Keratinocyte (primary cell): ENCODE results near the gene ELF3. TPM values are rescaled to one million over a fixed set of nuclear protein-coding genes. Genes with fewer than 3 reads are reported as not detected.

Experiments
- DNase-seq: peaks from one replicate; pipeline ENCODE4 v3.0.0-alpha.2; 2011; ENCODE audit warnings: low read depth, missing footprints, low spot score
- FAIRE-seq: peaks from 2 replicates; lab custom pipeline; 2011; peaks lifted over from hg19 to GRCh38; lab: Jason Lieb, UNC
- H2AFZ ChIP-seq: 2 replicates; pipeline ENCODE4 v1.6.0; 2012; ENCODE audit warnings: low read length, control low read depth, inconsistent platforms; ENCODE audit not compliant: control insufficient read depth
- H3K27ac ChIP-seq: 2 replicates; pipeline ENCODE4 v1.5.1; 2011; ENCODE audit warnings: low read length; ENCODE audit not compliant: control insufficient read depth, insufficient read depth
- H3K27me3 ChIP-seq: 3 replicates; pipeline ENCODE4 v1.6.0; 2011; ENCODE audit warnings: low read length; ENCODE audit not compliant: control insufficient read depth, insufficient read depth; ENCODE audit errors: extremely low read depth
- H3K36me3 ChIP-seq, 2 experiments: 2 replicates in 1 of 2; 3 replicates in 1 of 2; pipeline ENCODE4 v1.5.1; 2011; ENCODE audit warnings: low read length in 2 of 2, mild to moderate bottlenecking in 1 of 2; ENCODE audit not compliant: control insufficient read depth in 2 of 2, insufficient read depth in 2 of 2; ENCODE audit errors: extremely low read depth in 1 of 2
- H3K4me1 ChIP-seq: 3 replicates; pipeline ENCODE4 v1.5.1; 2011; ENCODE audit warnings: low read length; ENCODE audit not compliant: control insufficient read depth, insufficient read depth; ENCODE audit errors: extremely low read depth
- H3K4me2 ChIP-seq: 3 replicates; pipeline ENCODE4 v1.6.0; 2011; ENCODE audit warnings: low read depth, low read length; ENCODE audit not compliant: control insufficient read depth, insufficient read depth; ENCODE audit errors: extremely low read depth
- H3K4me3 ChIP-seq, 3 experiments: fragments of 200-600 bp in 1 of 3; sonication (generic) in 1 of 3; 2 replicates in 2 of 3; 3 replicates in 1 of 3; pipeline ENCODE4 v1.5.1; 2011 to 2016; ENCODE audit warnings: low read length in 3 of 3, mild to moderate bottlenecking in 3 of 3, control low read depth in 2 of 3, inconsistent platforms in 1 of 3, low read depth in 1 of 3, mixed read lengths in 1 of 3, mixed run types in 1 of 3, moderate library complexity in 1 of 3; ENCODE audit not compliant: control insufficient read depth in 2 of 3, insufficient read depth in 2 of 3; ENCODE audit errors: extremely low read depth in 1 of 3
- H3K79me2 ChIP-seq: 2 replicates; pipeline ENCODE4 v1.6.0; 2012; ENCODE audit warnings: low read length; ENCODE audit not compliant: control insufficient read depth, insufficient read depth
- H3K9ac ChIP-seq: 3 replicates; pipeline ENCODE4 v1.6.0; 2011; ENCODE audit warnings: low read length; ENCODE audit not compliant: control insufficient read depth, insufficient read depth; ENCODE audit errors: extremely low read depth
- H3K9me1 ChIP-seq: 3 replicates; pipeline ENCODE4 v1.6.0; 2011; ENCODE audit warnings: low read length; ENCODE audit not compliant: control insufficient read depth, insufficient read depth; ENCODE audit errors: extremely low read depth
- H3K9me3 ChIP-seq: 2 replicates; pipeline ENCODE4 v1.5.1; 2012; ENCODE audit warnings: low read depth, low read length; ENCODE audit not compliant: control insufficient read depth
- H4K20me1 ChIP-seq: 3 replicates; pipeline ENCODE4 v1.6.0; 2011; ENCODE audit warnings: low read length; ENCODE audit not compliant: control insufficient read depth, insufficient read depth; ENCODE audit errors: extremely low read depth
- EZH2 ChIP-seq: IDR thresholded peaks from one replicate; pipeline ENCODE4 v1.6.1; 2012; ENCODE audit warnings: inconsistent platforms, mild to moderate bottlenecking, low read length, moderate library complexity
- dilution Hi-C: fragments of 300-500 bp; cut with MboI; formaldehyde crosslinking; loops from one replicate; pipeline ENCODE4 v1.7.0; 2020; ENCODE audit warnings: low sequenced_read_pairs; ENCODE audit not compliant: extremely low pct_ligation_motif_present
- polyA plus RNA-seq, 5 experiments: library from polyadenylated mRNA; depleted of rRNA in 3 of 5; stranded (reverse) in 3 of 5; stranded (forward) in 1 of 5; unstranded in 1 of 5; fragments of >200 nt; gene quantifications; 1 replicate in 1 of 5; 2 replicates in 3 of 5; 3 replicates in 1 of 5; pipeline versions ENCODE4 v1.2.1 to v1.2.3, GENCODE V29; 2011 to 2012; ENCODE audit warnings: missing spikeins in 2 of 5, low read depth in 1 of 5, low replicate concordance in 1 of 5
- TF ChIP-seq, protein P1 (sequence below), 3 experiments: IDR thresholded peaks in 1 of 3; conservative IDR thresholded peaks in 1 of 3; optimal IDR thresholded peaks in 1 of 3; 2 replicates in 2 of 3; 3 replicates in 1 of 3; pipeline versions ENCODE3 to v1.5.1; 2011; ENCODE audit warnings: low read length in 3 of 3, mild to moderate bottlenecking in 3 of 3, moderate library complexity in 2 of 3, control low read depth in 1 of 3, inconsistent platforms in 1 of 3; ENCODE audit not compliant: insufficient read depth in 2 of 3; ENCODE audit errors: extremely low read depth in 1 of 3

The ELF3 gene
- polyA plus RNA-seq, 1 donor (not counting 4 experiments of a cell fraction or from before 2014, with no cell fraction given) = 0.51 TPM

DNA sequence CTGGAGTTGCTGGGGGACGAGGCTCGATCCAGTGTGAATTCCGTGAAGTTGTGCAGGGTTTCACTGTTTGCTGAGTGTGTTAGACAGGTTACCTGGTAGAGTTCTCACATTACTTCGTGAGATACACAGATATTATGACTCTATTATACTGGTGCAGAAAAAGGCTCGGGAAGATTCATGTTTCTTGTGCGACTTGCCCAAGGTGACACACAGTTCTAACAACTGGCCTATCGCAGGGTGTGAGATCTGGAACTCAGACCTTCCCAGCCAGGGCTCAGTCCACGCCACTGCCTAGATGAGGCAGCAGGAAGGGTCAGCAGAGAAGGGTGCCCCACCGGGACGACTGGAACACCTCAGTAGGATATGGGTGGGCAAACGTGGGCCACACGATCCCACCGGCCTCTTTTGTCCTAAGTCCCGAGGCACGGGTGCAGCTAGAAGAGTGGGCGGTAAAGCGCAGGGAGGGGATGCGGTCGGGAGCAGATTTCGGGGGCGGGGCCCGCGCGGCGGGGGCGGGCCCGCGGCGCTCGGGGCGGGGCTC is 28.2 kb upstream of the ELF3 start:
- Histone ChIP-seq H3K9me1 (no peaks in the 10 kb centered on the region), H3K9me3 (no peaks in the 10 kb centered on the region), H3K9ac (peak overlapping the region; percentile 80), H3K4me3 (peak overlapping the region in 2 of 3 experiments; percentile 86 to 90), H2AFZ (peak overlapping the region; percentile 64), H3K79me2 (peaks cover 30% of the 10 kb centered on the region), H3K27ac (no peak overlapping the region), H3K36me3 (no peaks in the 10 kb centered on the region), H4K20me1 (no peaks in the 10 kb centered on the region), H3K27me3 (no peaks in the 10 kb centered on the region), H3K4me2 (peak overlapping the region; percentile 96), H3K4me1 (peaks cover 33% of the 10 kb centered on the region)
- DNase-seq (no peak), FAIRE-seq (no peak)
- no peak for TF ChIP-seq EZH2
- TF ChIP-seq, protein P1, sequence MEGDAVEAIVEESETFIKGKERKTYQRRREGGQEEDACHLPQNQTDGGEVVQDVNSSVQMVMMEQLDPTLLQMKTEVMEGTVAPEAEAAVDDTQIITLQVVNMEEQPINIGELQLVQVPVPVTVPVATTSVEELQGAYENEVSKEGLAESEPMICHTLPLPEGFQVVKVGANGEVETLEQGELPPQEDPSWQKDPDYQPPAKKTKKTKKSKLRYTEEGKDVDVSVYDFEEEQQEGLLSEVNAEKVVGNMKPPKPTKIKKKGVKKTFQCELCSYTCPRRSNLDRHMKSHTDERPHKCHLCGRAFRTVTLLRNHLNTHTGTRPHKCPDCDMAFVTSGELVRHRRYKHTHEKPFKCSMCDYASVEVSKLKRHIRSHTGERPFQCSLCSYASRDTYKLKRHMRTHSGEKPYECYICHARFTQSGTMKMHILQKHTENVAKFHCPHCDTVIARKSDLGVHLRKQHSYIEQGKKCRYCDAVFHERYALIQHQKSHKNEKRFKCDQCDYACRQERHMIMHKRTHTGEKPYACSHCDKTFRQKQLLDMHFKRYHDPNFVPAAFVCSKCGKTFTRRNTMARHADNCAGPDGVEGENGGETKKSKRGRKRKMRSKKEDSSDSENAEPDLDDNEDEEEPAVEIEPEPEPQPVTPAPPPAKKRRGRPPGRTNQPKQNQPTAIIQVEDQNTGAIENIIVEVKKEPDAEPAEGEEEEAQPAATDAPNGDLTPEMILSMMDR (optimal IDR thresholded peaks at IDR 0.05 in 1 of 3, IDR thresholded peaks at IDR 0.05 in 1 of 3, conservative IDR thresholded peaks at IDR 0.05 in 1 of 3; ENCODE audit: extremely low read depth in 1 of 3, insufficient read depth in 2 of 3, low read length in 3 of 3) = no peak
- dilution Hi-C loops = no loop called here

- H3K79me2 ChIP-seq = peaks cover 32% of the 10 kb centered on the region
- H2AFZ ChIP-seq = peak within 1 kb of the TSS; percentile 95
- H3K27me3 ChIP-seq = no peaks in the 10 kb centered on the region
- no peak for DNase-seq
- dilution Hi-C loops = no loop called here
- FAIRE-seq = no peak
- no peaks in the 10 kb centered on the region for H3K36me3 ChIP-seq
- H3K4me2 ChIP-seq = peak within 1 kb of the TSS; percentile 96
- no peaks in the 10 kb centered on the region for H3K9me3 ChIP-seq
- peak within 1 kb of the TSS; percentile 81 for H3K27ac ChIP-seq
- H3K4me3 ChIP-seq = peak within 1 kb of the TSS; percentile 86 to 95 (median 90)
- H3K4me1 ChIP-seq = peaks cover 37% of the 10 kb centered on the region
- TF ChIP-seq, protein P1 (optimal IDR thresholded peaks at IDR 0.05 in 1 of 3, IDR thresholded peaks at IDR 0.05 in 1 of 3, conservative IDR thresholded peaks at IDR 0.05 in 1 of 3; ENCODE audit: extremely low read depth in 1 of 3, insufficient read depth in 2 of 3, low read length in 3 of 3) = peak in 2 of 3 experiments; percentile 16 to 38
- no peak for TF ChIP-seq EZH2
- no peaks in the 10 kb centered on the region for H3K9me1 ChIP-seq
- peak within 1 kb of the TSS; percentile 80 for H3K9ac ChIP-seq
- H4K20me1 ChIP-seq = no peaks in the 10 kb centered on the region
Observed at GRCh38 chr1:201982623-201983379, 27.6 kb upstream of the ELF3 start, which contains the start of gene RNPEP. Gene RNPEP, plus strand, starts transcription at chr1:201982648. Its CDS starts 19 bp downstream, at chr1:201982667.
